ENCODE results near the gene TK2. TPM values are rescaled to one million over a fixed set of nuclear protein-coding genes. Genes with fewer than 3 reads are reported as not detected.
A peak's percentile ranks its signal among the peaks of the same experiment; 100 is the strongest.

Gene TK2
- total RNA-seq, 2 donors from 2014 or later, result 23.1 to 26.0 TPM

DNA sequence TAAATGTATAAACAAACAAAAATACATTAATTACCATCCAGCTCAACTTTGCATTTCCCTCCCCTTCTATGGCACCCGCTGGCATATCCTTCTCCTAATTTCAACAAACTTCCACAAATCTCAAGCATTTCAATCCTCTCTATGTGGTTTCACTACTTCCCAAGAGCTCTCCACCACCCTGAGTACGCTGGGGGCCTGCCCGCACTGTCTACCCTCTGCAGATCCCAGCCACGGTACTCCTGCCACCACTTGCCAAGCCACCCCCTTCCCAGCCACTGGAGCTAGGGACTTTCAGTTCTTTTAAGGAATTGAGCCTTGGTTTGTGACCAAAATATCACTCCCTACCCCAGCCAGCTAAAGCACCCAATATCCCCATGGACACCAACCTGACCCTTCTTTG is 1.9 kb downstream of the TK2 start:
- Histone ChIP-seq H3K36me3 (replicated peaks in 1 of 2; ENCODE audit: insufficient read depth in 1 of 2, low read depth in 2 of 2) (no peaks in the 10 kb centered on the region), H3K4me1 (peaks cover 38% of the 10 kb centered on the region), H3K27ac (peak overlapping the region in 2 of 4 donors; percentile 23 to 94), H3K27me3 (no peaks in the 10 kb centered on the region), H3K9me3 (no peaks in the 10 kb centered on the region), H3K4me3 (no peak overlapping the region)
- ATAC-seq, result no peak
- DNase-seq, result no peak
- intact Hi-C loops (cut with DNase I), result loop anchor here (10.0 kb wide), 1 partner anchor 63 kb away; no protein-coding TSS in a partner anchor
- WGBS, 2 donors, result 94% methylated on average over 4 of the region's 4 CpGs
- no peak for TF ChIP-seq POLR2A (IDR thresholded peaks at IDR 0.05)
- TF ChIP-seq, protein P1, sequence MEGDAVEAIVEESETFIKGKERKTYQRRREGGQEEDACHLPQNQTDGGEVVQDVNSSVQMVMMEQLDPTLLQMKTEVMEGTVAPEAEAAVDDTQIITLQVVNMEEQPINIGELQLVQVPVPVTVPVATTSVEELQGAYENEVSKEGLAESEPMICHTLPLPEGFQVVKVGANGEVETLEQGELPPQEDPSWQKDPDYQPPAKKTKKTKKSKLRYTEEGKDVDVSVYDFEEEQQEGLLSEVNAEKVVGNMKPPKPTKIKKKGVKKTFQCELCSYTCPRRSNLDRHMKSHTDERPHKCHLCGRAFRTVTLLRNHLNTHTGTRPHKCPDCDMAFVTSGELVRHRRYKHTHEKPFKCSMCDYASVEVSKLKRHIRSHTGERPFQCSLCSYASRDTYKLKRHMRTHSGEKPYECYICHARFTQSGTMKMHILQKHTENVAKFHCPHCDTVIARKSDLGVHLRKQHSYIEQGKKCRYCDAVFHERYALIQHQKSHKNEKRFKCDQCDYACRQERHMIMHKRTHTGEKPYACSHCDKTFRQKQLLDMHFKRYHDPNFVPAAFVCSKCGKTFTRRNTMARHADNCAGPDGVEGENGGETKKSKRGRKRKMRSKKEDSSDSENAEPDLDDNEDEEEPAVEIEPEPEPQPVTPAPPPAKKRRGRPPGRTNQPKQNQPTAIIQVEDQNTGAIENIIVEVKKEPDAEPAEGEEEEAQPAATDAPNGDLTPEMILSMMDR (IDR thresholded peaks at IDR 0.05), result no peak

DNA sequence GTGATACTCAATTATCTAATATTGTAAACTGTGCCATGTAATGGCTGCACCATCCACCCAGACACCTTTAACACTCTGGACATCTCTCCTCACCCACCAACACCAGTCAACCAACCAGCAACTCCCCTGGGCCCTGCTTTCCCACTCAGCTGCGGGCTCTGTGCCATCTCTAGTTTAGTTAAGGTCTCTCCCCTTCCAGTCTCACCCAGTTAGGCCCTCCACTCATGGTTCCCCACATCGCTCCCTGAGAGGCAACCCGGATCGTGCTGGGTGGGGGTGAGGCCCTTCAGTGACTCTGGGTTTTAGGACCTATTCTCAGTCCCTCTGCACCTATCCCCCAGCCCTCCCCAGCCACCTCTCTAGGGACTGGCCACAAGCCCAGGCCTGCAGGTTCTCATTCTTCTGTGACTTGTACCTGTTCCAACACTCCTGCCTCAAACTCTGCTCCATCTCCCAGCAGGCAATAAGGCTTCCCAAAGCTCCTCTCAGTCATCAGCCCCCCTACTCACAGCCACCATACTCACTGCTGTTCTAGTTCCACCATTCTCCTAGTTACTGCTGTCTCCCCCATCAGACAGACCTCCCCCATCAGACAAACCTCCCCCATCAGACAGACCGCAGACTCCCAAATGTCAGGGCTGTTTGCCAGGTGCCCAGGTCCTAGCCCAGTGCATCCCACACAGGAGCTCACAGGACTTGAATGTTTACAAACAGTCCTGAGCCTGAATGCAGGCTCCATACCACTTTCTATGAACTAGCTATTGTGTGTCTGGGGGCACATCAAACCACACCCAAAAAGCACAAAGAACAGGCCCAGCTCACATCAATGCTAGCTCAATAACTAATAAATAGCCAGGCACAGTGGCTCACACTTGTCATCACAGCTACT is 2.6 kb downstream of the TK2 start:
- Histone ChIP-seq H3K27ac (peak overlapping the region in 1 of 4 donors; percentile 4), H3K36me3 (replicated peaks in 1 of 2; ENCODE audit: insufficient read depth in 1 of 2, low read depth in 2 of 2) (no peaks in the 10 kb centered on the region), H3K4me3 (no peak overlapping the region), H3K9me3 (no peaks in the 10 kb centered on the region), H3K27me3 (no peaks in the 10 kb centered on the region), H3K4me1 (peaks cover 32% of the 10 kb centered on the region)
- ATAC-seq, result no peak
- DNase-seq, result no peak
- TF ChIP-seq POLR2A (IDR thresholded peaks at IDR 0.05), result no peak
- 94% methylated on average over 5 of the region's 5 CpGs for WGBS, 2 donors
- intact Hi-C loops (cut with DNase I), result loop anchor here (10.0 kb wide), 1 partner anchor 63 kb away; no protein-coding TSS in a partner anchor

DNA sequence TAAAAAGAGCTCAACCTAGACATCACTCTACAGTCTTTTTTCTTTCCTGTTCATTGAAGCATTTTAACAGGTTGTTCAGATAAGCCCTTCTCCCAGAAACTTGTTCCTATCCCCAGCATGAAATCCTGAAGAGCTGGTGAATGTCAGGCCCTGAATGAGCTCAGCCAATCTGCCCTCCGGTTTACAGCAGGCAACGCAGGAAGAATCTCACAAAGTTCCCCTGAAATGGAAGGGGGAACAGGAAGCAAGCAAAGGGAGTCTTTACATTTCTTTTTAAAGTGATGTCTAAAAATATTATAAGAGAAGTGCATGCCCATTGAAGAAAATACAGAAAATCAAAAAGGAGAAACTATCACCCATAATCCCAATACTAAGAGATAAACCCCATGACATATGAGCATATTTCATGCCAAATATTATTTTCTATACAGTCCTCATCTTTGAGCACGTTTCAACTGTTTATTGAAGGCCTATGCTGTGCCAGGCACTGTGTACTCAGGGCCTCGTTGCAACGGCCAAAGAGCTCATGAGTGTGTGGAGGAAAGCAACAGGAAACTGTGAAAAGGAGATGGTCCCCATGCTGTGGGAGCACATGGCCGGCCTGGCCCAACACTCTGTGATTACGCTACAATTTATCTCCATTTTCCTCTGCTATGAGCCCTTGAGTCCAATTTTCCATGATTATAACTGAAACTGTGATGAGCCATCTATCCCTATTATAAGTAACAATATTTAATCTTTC is 5.7 kb downstream of the TK2 start:
- Histone ChIP-seq H3K27me3 (no peaks in the 10 kb centered on the region), H3K27ac (peak overlapping the region in 1 of 4 donors; percentile 14), H3K36me3 (replicated peaks in 1 of 2; ENCODE audit: insufficient read depth in 1 of 2, low read depth in 2 of 2) (peaks cover 0 to 2% of the 10 kb centered on the region in 2 donors), H3K9me3 (no peaks in the 10 kb centered on the region), H3K4me3 (no peak overlapping the region), H3K4me1 (peaks cover 9% of the 10 kb centered on the region)
- ATAC-seq (no peak), DNase-seq (no peak)
- intact Hi-C loops (cut with DNase I), result loop anchor here (10.0 kb wide), 1 partner anchor 59 kb away; no protein-coding TSS in a partner anchor
- TF ChIP-seq, protein P1 (IDR thresholded peaks at IDR 0.05), result no peak
- no peak for TF ChIP-seq POLR2A (IDR thresholded peaks at IDR 0.05)
- WGBS, 2 donors, result 67 to 79% methylated on average over 7 of the region's 7 CpGs

DNA sequence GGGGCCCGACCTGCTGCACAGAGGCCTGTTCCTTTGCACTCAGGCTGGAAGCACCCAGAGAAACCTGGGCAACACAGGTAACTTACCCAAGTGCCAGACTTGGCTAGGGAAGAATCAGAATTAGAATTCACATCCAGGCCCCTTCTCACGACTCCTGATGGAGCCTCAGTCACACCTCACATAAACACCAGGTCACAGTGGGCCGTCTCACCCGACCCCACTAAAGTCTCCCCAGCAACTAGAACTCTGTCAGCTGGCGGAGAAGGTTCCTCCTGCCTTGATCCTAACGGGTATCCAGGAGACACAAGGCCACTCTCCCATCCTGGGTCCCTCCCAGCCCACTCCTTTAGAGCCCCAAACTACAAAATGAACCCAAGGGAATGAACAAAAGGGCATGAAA is 6.4 kb downstream of the TK2 start:
- no peak for ATAC-seq
- Histone ChIP-seq H3K36me3 (replicated peaks in 1 of 2; ENCODE audit: insufficient read depth in 1 of 2, low read depth in 2 of 2) (peaks cover 0 to 2% of the 10 kb centered on the region in 2 donors), H3K27me3 (no peaks in the 10 kb centered on the region), H3K9me3 (no peaks in the 10 kb centered on the region), H3K27ac (peak overlapping the region in 1 of 4 donors; percentile 14), H3K4me1 (peaks cover 3% of the 10 kb centered on the region), H3K4me3 (no peak overlapping the region)
- DNase-seq, result no peak
- no peak for TF ChIP-seq POLR2A (IDR thresholded peaks at IDR 0.05)
- TF ChIP-seq, protein P1 (IDR thresholded peaks at IDR 0.05), result no peak
- 73 to 82% methylated on average over 6 of the region's 6 CpGs for WGBS, 2 donors
- intact Hi-C loops (cut with DNase I), result loop anchor here (10.0 kb wide), 1 partner anchor 59 kb away; no protein-coding TSS in a partner anchor

DNA sequence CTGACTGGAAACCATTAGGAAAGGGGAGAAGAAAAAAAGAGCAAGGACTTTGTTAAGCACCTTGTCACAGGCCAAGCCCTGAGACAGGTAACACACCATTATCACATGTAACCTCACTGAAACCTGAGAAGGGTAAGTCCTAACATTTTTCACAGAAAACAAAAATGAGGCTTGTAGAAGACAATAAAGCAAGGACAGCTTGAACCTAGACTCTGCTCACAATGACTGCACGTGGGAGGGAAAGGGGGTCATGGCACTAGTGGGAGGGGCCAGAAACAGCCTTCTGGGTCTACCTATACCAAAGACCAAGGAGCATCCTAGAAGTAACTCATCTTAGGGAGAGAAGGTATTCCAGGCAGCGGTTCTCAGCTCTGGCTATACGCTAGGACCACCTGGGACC is 7.5 kb downstream of the TK2 start:
- Histone ChIP-seq H3K9me3 (no peaks in the 10 kb centered on the region), H3K36me3 (replicated peaks in 1 of 2; ENCODE audit: insufficient read depth in 1 of 2, low read depth in 2 of 2) (peaks cover 0 to 2% of the 10 kb centered on the region in 2 donors), H3K27ac (no peak overlapping the region), H3K4me1 (no peaks in the 10 kb centered on the region), H3K27me3 (no peaks in the 10 kb centered on the region), H3K4me3 (no peak overlapping the region)
- 92% methylated on average over 3 of the region's 3 CpGs for WGBS, 2 donors
- DNase-seq (no peak), ATAC-seq (no peak)
- intact Hi-C loops (cut with DNase I), result loop anchor here (10.0 kb wide), 1 partner anchor 58 kb away; no protein-coding TSS in a partner anchor
- TF ChIP-seq POLR2A (IDR thresholded peaks at IDR 0.05), result no peak
- TF ChIP-seq, protein P1 (IDR thresholded peaks at IDR 0.05), result no peak
